ENCODE data around the gene MAP4K2.

- TF ChIP-seq EZH2 (IDR thresholded peaks at IDR 0.05; ENCODE audit: borderline replicate concordance, low read length) (no peak), CTCF (conservative IDR thresholded peaks at IDR 0.05 in 1 of 2, IDR thresholded peaks at IDR 0.05 in 1 of 2; ENCODE audit: extremely low read depth in 1 of 2, insufficient read depth in 1 of 2, low read depth in 1 of 2, low read length in 2 of 2) (no peak)
These were observed 48.1 kb upstream of the MAP4K2 start for GRCh38 chr11:64850979-64851567.
